DOHH2 (cell line): ENCODE data around the gene MAGI1.

Source experiments
- H3F3A ChIP-seq: fragments of 200-600 bp; sonication (generic), shearing (Covaris generic); 2 replicates; pipeline ENCODE4 v1.6.0; 2016; ENCODE audit warnings: antibody characterized with exemption, mild to moderate bottlenecking; ENCODE audit not compliant: control insufficient read depth, insufficient read depth
- H3K27ac ChIP-seq: fragments of 200-600 bp; sonication (generic); 2 replicates; pipeline ENCODE4 v1.5.1; 2014; ENCODE audit warnings: low read depth, mild to moderate bottlenecking, low read length, moderate library complexity
- H3K27me3 ChIP-seq: fragments of 200-600 bp; sonication (generic); 2 replicates; pipeline ENCODE4 v1.6.1; 2014; ENCODE audit warnings: mild to moderate bottlenecking, low read length, mixed read lengths; ENCODE audit not compliant: control insufficient read depth
- H3K36me3 ChIP-seq: fragments of 200-600 bp; sonication (generic); 2 replicates; pipeline ENCODE4 v1.6.1; 2014; ENCODE audit warnings: mild to moderate bottlenecking, low read length, moderate library complexity, mixed read lengths; ENCODE audit not compliant: control insufficient read depth
- H3K4me1 ChIP-seq: fragments of 200-600 bp; sonication (generic); 2 replicates; pipeline ENCODE4 v1.6.1; 2014; ENCODE audit warnings: mild to moderate bottlenecking, low read length, mixed read lengths; ENCODE audit not compliant: control insufficient read depth
- H3K4me2 ChIP-seq: fragments of 200-600 bp; sonication (generic); 2 replicates; pipeline ENCODE4 v1.6.0; 2014; ENCODE audit warnings: mild to moderate bottlenecking, low read length, moderate library complexity
- H3K4me3 ChIP-seq: fragments of 200-600 bp; sonication (generic); 2 replicates; pipeline ENCODE4 v1.5.1; 2014; ENCODE audit warnings: mild to moderate bottlenecking, low read length, mixed read lengths
- H3K79me2 ChIP-seq: fragments of 200-600 bp; sonication (generic); 2 replicates; pipeline ENCODE4 v1.6.1; 2014; ENCODE audit warnings: mild to moderate bottlenecking, low read length, mixed read lengths; ENCODE audit not compliant: control insufficient read depth
- H3K9me2 ChIP-seq: fragments of 200-600 bp; sonication (generic); replicated peaks from 2 replicates; pipeline ENCODE4 v1.6.1; 2014; ENCODE audit warnings: mild to moderate bottlenecking, low read length, mixed read lengths; ENCODE audit not compliant: control insufficient read depth
- H3K9me3 ChIP-seq: fragments of 200-600 bp; sonication (generic); 2 replicates; pipeline ENCODE4 v1.6.1; 2014; ENCODE audit warnings: antibody characterized with exemption, low read length, mixed read lengths; ENCODE audit not compliant: control insufficient read depth, insufficient read depth
- H4K20me1 ChIP-seq: fragments of 200-600 bp; sonication (generic); 2 replicates; pipeline ENCODE4 v1.6.0; 2014; ENCODE audit warnings: low read depth, mild to moderate bottlenecking, antibody characterized with exemption, low read length, moderate library complexity; ENCODE audit not compliant: control insufficient read depth, insufficient read depth
- EZH2phosphoT487 ChIP-seq: fragments of 200-600 bp; sonication (generic); IDR thresholded peaks from 2 replicates; pipeline ENCODE4 v1.6.1; 2017; ENCODE audit warnings: borderline replicate concordance, mild to moderate bottlenecking, antibody characterized with exemption, low read length, moderate library complexity, mixed read lengths
- TF ChIP-seq, protein P1 (sequence below): fragments of 200-600 bp; sonication (generic); IDR thresholded peaks from one replicate; pipeline ENCODE4 v1.5.1; 2014; ENCODE audit warnings: antibody characterized with exemption, mild to moderate bottlenecking, low read depth, low read length; ENCODE audit not compliant: poor library complexity, severe bottlenecking

Gene MAGI1

DNA sequence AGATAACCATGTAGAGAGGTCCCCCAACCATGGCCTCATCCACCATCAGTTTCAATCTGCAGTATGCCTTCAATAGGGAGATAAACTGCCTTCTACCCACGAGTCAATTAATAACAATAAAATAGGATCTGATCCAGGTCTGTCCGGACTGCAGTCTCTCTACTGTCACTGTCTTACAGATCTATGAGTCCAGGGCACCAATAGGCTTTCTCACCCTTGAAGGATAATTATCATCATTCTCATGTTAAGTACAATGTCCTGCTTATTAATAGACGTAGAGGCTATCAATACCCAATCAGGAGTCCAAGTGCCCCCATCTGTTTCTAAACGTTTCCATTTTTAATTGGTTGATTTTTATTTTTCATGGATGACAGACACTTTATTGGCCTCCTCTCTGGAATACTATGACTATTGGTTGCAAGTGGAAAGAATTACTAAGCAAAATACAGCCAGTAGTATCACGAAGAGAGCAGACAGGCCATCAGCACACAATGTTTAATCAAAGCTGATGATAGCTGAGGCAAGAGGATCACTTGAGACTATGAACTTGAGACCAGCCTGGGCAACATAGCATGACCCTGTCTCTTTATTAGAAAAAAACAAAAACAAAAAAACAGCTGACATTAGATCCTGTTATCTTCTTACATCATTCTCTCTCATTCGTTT, 480.7 kb downstream of the MAGI1 start:
- H3K4me2 ChIP-seq = no peak overlapping the region
- no peaks in the 10 kb centered on the region for H3K79me2 ChIP-seq
- no peaks in the 10 kb centered on the region for H3K27me3 ChIP-seq
- H3K4me1 ChIP-seq = no peaks in the 10 kb centered on the region
- H3K36me3 ChIP-seq = no peaks in the 10 kb centered on the region
- TF ChIP-seq, protein P1, sequence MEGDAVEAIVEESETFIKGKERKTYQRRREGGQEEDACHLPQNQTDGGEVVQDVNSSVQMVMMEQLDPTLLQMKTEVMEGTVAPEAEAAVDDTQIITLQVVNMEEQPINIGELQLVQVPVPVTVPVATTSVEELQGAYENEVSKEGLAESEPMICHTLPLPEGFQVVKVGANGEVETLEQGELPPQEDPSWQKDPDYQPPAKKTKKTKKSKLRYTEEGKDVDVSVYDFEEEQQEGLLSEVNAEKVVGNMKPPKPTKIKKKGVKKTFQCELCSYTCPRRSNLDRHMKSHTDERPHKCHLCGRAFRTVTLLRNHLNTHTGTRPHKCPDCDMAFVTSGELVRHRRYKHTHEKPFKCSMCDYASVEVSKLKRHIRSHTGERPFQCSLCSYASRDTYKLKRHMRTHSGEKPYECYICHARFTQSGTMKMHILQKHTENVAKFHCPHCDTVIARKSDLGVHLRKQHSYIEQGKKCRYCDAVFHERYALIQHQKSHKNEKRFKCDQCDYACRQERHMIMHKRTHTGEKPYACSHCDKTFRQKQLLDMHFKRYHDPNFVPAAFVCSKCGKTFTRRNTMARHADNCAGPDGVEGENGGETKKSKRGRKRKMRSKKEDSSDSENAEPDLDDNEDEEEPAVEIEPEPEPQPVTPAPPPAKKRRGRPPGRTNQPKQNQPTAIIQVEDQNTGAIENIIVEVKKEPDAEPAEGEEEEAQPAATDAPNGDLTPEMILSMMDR = no peak
- TF ChIP-seq EZH2phosphoT487 = no peak
- no peaks in the 10 kb centered on the region for H3K9me2 ChIP-seq
- H3K9me3 ChIP-seq = no peaks in the 10 kb centered on the region
- no peak overlapping the region for H3K27ac ChIP-seq
- H3F3A ChIP-seq = no peaks in the 10 kb centered on the region
- H3K4me3 ChIP-seq = no peak overlapping the region
- H4K20me1 ChIP-seq = no peaks in the 10 kb centered on the region

DNA sequence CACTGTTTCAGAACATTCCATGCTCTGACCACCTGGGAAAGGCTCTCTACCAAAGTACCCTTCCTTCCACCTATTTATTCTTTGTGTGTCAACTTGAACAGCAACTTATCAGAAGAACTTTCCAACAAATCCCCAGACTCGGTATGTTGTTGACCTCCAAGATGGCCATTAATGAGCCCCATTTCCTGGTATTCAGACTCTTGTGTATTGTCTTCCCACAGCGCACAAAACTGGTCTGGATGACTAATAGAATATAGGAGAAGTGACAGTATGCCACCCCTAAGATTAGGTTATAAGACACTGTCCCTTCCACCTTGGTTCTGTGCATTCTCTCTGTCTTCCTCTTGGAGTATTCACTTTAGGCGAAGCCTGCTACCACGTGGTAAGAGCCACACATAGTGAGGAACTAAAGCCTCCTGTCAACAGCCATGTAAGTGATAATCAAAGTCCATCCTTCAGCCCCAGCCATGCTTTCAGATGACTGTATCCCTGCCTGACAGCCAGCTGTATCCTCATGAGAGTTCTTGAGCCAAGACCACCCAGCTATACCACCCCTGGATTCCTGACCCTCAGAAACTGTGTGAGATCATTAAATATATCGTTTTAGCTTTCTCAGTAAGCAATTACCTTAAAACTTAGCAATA, 481.7 kb downstream of the MAGI1 start:
- TF ChIP-seq, protein P1 = no peak
- no peak for TF ChIP-seq EZH2phosphoT487
- H3K4me1 ChIP-seq = no peaks in the 10 kb centered on the region
- H3K79me2 ChIP-seq = no peaks in the 10 kb centered on the region
- H3K9me3 ChIP-seq = no peaks in the 10 kb centered on the region
- no peaks in the 10 kb centered on the region for H3K36me3 ChIP-seq
- no peak overlapping the region for H3K4me3 ChIP-seq
- no peaks in the 10 kb centered on the region for H3K27me3 ChIP-seq
- no peaks in the 10 kb centered on the region for H3K9me2 ChIP-seq
- no peak overlapping the region for H3K27ac ChIP-seq
- H4K20me1 ChIP-seq = no peaks in the 10 kb centered on the region
- H3K4me2 ChIP-seq = no peak overlapping the region
- no peaks in the 10 kb centered on the region for H3F3A ChIP-seq

DNA sequence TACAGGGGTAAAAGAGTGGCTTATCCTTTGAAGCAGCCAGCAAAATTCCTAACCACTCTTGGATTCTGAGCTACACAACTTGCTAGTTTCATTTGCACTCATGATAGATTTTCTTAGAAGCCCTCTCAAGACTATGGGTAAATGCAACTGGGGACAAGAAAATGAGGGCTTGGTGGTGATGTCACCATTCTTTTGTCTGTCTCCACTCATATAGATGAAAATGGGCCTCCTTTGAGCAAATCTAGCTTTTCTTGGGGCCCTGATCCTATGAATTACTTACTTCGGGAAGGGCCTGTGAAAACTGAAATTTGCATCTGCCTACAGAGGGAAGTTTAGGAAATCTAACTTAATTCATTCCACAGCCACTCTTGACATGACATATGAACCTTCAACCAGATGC, 486.3 kb downstream of the MAGI1 start:
- H3K27ac ChIP-seq = no peak overlapping the region
- no peaks in the 10 kb centered on the region for H3K4me1 ChIP-seq
- no peaks in the 10 kb centered on the region for H3K79me2 ChIP-seq
- H3F3A ChIP-seq = no peaks in the 10 kb centered on the region
- H3K27me3 ChIP-seq = no peaks in the 10 kb centered on the region
- no peaks in the 10 kb centered on the region for H3K9me2 ChIP-seq
- H3K9me3 ChIP-seq = 0 out of 2 replicates have a peak, but pooled peaks cover 3% of the 10 kb centered on the region
- no peak overlapping the region for H3K4me3 ChIP-seq
- no peaks in the 10 kb centered on the region for H4K20me1 ChIP-seq
- H3K4me2 ChIP-seq = no peak overlapping the region
- no peaks in the 10 kb centered on the region for H3K36me3 ChIP-seq
- TF ChIP-seq, protein P1 = no peak
- no peak for TF ChIP-seq EZH2phosphoT487
